Fibroblast of mammary gland (primary cell): ENCODE data around the gene FBXW5.

Source experiments
- DNase-seq: peaks from one replicate; pipeline ENCODE4 v3.0.0-alpha.2; 2010; ENCODE audit warnings: low read depth
- H3K4me3 ChIP-seq: 2 replicates; pipeline ENCODE4 v1.5.1; 2011; ENCODE audit warnings: low read depth, mild to moderate bottlenecking, low read length, moderate library complexity; ENCODE audit not compliant: control insufficient read depth
- TF ChIP-seq, protein P1 (sequence below): conservative IDR thresholded peaks from 2 replicates; pipeline ENCODE4 v1.5.1; 2011; ENCODE audit warnings: low read depth, low read length, inconsistent platforms; ENCODE audit not compliant: control insufficient read depth, insufficient read depth

FBXW5 gene

DNA sequence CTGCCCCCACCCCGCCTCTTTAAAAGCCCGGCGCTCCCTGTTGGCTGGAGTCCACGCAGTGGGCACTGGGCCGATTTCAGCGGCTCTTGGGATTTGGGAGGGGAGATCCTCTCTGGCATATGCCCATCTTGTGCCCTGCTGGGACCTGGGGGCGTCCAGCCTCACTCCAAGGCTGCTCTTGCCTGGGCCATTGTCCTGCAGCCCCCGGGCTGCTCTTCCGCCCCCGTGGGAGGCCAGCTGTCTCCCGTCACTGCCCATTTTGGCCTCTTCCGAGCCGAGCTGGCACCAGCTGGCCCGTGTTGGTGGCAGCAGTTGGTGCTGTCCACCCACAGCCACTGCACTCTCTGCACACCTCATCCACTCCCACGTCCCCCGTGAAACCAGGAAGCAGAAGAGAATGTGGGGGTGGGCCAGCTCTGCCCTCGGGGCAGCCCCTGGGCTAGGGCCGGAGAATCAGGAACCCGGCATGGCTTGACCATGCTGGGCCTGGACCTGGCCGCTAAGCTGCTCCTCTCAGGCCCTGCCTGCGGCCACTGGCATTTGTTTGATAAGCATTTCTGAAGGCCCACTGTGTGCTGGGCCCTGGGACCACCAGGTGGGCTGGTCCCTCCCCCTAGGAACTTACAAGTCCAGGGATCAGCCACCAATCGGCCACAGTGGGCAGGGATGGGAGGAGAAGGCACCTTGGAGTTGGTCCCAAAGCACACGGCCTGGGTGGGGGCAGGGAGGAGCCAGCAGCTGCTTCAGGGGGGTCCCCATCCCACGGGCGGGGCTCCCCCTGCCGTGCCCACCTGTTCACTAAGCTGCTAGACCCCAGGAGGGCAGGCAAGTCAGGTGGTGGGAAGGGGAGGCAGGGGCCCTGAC lies 2.7 kb upstream of the FBXW5 start:
- DNase-seq, result no peak
- no peak overlapping the region for H3K4me3 ChIP-seq
- TF ChIP-seq, protein P1, sequence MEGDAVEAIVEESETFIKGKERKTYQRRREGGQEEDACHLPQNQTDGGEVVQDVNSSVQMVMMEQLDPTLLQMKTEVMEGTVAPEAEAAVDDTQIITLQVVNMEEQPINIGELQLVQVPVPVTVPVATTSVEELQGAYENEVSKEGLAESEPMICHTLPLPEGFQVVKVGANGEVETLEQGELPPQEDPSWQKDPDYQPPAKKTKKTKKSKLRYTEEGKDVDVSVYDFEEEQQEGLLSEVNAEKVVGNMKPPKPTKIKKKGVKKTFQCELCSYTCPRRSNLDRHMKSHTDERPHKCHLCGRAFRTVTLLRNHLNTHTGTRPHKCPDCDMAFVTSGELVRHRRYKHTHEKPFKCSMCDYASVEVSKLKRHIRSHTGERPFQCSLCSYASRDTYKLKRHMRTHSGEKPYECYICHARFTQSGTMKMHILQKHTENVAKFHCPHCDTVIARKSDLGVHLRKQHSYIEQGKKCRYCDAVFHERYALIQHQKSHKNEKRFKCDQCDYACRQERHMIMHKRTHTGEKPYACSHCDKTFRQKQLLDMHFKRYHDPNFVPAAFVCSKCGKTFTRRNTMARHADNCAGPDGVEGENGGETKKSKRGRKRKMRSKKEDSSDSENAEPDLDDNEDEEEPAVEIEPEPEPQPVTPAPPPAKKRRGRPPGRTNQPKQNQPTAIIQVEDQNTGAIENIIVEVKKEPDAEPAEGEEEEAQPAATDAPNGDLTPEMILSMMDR, result no peak

DNA sequence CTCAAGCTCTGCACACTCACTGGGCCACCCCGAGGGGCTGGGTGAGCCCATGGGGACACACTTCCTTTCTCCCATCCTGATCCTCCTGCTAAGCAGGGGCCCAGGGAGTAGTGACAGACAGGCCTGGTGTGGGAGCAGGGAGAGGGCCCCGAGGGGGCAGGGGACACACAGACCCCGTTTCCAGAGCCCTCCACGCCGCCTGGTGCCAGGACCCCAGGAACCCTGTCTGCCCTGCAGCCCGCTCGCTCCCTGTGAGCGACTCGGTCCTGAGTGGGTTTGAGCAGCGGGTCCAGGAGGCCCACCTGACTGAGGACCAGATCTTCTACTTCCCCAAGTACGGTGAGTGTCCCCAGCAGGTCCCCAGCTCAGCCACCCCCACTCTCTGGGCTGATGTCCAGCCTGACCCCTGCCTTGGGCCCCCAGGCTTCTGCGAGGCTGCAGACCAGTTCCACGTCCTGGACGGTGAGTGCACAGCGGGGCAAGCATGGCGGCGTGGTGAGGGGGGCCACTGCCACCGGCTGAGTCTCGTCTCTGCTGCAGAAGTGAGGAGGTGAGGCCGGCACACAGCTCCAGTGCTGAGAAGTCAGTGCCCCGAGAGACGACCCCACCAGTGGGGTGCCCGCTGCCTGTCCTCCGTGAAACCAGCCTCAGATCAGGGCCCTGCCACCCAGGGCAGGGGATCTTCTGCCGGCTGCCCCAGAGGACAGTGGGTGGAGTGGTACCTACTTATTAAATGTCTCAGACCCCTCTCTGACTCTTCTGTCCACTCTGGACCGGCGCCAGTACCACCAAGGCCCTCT lies 1.9 kb upstream of the FBXW5 start:
- TF ChIP-seq, protein P1, result no peak
- no peak overlapping the region for H3K4me3 ChIP-seq
- no peak for DNase-seq

DNA sequence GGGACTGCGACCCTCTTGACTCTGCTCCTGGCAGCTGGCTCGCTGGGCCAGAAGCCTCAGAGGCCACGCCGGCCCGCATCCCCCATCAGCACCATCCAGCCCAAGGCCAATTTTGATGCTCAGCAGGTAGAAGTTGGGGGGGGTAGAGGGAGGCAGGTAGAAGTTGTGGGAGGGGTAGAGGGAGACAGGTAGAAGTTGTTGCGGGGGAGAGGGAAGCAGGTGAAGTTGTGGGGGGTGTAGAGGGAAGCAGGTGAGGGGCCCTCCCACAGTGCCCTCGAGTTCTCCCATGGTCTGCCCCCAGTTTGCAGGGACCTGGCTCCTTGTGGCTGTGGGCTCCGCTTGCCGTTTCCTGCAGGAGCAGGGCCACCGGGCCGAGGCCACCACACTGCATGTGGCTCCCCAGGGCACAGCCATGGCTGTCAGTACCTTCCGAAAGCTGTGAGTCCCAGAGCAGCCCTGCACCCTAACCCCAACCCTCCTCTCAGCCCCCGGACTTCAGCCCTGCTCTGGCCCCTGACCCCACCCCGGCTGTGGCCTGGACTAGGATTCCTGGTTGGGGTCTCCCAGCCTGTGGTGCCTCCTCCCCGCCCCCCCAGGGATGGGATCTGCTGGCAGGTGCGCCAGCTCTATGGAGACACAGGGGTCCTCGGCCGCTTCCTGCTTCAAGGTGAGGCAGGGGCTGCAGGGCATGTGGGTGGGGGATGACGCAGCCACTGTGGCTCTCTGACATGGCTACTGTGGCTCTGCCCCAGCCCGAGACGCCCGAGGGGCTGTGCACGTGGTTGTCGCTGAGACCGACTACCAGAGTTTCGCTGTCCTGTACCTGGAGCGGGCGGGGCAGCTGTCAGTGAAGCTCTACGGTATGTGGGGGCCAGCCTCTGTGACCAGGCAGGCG lies 1.0 kb upstream of the FBXW5 start:
- DNase-seq, result no peak
- TF ChIP-seq, protein P1, result no peak
- H3K4me3 ChIP-seq, result no peak overlapping the region

DNA sequence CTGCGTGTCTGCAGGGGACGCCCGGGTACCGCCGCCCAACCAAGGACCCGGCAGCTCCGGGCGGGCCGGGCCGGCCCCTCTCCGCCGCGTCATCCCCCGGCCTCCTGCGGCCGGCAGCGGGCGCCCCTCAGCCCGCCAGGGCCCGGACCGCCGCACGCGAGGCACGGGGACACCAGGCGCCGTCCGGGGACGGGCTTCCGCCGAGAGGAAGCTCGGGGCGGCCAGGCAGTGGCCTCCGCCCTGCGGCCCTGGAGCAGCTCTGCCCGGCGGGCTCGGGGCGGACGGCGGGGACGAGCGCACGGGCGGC lies 373 bp downstream of the FBXW5 start:
- TF ChIP-seq, protein P1, result no peak
- peak overlapping the region; percentile 71 for H3K4me3 ChIP-seq
- DNase-seq, result peak; percentile 45

DNA sequence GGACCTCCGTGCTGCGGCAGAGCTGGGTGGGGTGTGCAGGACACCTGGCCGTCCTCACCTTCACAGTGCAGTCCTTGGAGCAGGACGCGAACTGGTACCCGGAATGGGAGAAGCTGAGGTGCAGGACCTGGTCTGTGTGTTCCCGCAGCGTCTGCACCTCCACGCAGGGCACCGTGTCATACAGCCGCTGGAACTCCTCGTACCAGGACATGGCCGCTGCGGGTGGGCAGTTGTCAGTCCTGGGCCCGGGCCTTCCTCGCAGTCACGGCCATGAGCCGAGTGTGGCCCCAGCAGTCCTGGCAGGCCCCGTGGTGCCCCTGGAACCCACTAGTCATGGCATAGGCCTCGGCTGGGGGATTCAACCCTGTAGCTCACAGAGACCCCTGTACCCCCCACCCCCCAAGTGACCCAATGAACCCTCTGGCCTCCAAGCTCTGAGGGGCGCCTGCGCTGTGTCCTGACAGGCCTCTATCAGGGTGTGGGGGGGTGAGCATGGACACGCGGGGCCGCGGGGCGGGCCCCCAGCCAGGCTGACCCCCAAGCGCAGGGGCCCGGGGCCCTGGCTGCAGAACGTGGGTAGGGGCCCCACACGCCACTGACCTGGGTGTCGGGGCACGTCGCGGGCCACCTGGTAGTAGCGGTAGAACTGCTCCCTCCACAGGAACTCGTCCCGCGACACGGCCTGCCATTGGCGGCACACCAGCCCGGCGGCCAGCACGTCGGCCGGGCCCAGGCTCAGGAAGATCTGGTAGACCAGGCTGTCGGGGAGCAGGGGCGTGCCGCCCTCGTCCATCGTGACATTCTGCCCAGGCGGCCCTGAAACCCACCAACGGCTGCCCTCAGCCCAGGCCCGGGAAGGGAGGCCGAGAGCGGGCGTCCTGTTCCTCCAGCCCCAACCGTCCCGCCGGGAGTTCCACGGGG lies 987 bp downstream of the FBXW5 start:
- TF ChIP-seq, protein P1, result no peak
- peak; percentile 21 for DNase-seq
- peak overlapping the region; percentile 71 for H3K4me3 ChIP-seq

DNA sequence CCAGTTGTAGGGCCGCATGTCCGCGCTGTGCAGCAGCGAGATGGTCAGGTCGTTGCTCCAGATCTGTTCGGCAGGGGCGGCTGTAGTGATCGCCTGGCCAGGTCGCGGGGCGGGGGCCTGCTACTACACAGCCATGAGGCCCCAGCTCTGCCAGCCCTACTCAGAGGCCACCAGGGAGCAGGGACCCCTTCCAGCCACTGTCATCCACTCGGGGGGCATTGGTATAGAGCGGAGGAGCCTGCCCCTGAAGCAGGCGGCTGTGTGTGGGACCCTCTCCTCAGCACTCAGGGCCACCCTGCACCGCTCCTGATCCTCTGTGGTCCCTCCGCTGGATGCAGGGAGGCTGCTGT lies 1.7 kb downstream of the FBXW5 start:
- H3K4me3 ChIP-seq, result peak overlapping the region; percentile 71
- DNase-seq, result no peak
- TF ChIP-seq, protein P1, result no peak
